Endodermal cell (in vitro differentiated cells): ENCODE data around the gene PTOV1. TPM values are rescaled to one million over a fixed set of nuclear protein-coding genes. Genes with fewer than 3 reads are reported as not detected.

Experiments used
- DNase-seq: peaks from one replicate; pipeline ENCODE4 v3.0.0-alpha.2; 2017
- H3K27ac ChIP-seq: 2 replicates; pipeline ENCODE4 v1.5.1; 2013; ENCODE audit warnings: mild to moderate bottlenecking, low read depth, low read length, moderate library complexity
- H3K27me3 ChIP-seq: 2 replicates; pipeline ENCODE4 v1.6.1; 2013; ENCODE audit warnings: mild to moderate bottlenecking, low read length, moderate library complexity; ENCODE audit not compliant: insufficient read depth, control insufficient read depth, poor library complexity, severe bottlenecking
- H3K36me3 ChIP-seq: 2 replicates; pipeline ENCODE4 v1.7.0; 2013; ENCODE audit warnings: mild to moderate bottlenecking, low read length, moderate library complexity; ENCODE audit not compliant: control insufficient read depth, insufficient read depth
- H3K4me1 ChIP-seq: one replicate; pipeline ENCODE4 v1.7.0; 2013; ENCODE audit warnings: low read length; ENCODE audit not compliant: control insufficient read depth, insufficient read depth
- H3K4me3 ChIP-seq: 2 replicates; pipeline ENCODE4 v1.5.1; 2013; ENCODE audit warnings: mild to moderate bottlenecking, low read length, moderate library complexity
- H3K9ac ChIP-seq: 2 replicates; pipeline ENCODE4 v1.6.1; 2013; ENCODE audit warnings: mild to moderate bottlenecking, low read length, moderate library complexity; ENCODE audit not compliant: poor library complexity, severe bottlenecking; ENCODE audit errors: extremely low read depth
- H3K9me3 ChIP-seq: 2 replicates; pipeline ENCODE4 v1.6.1; 2013; ENCODE audit warnings: mild to moderate bottlenecking, low read length, moderate library complexity; ENCODE audit not compliant: control insufficient read depth
- H3K27ac Mint-ChIP-seq: 2 replicates; pipeline ENCODE4 v1.8.0; 2020; ENCODE audit warnings: mixed read lengths
- H3K27me3 Mint-ChIP-seq: 2 replicates; pipeline ENCODE4 v1.8.0; 2021; ENCODE audit warnings: mild to moderate bottlenecking, mixed read lengths; ENCODE audit not compliant: insufficient read depth
- H3K36me3 Mint-ChIP-seq: 2 replicates; pipeline ENCODE4 v1.8.0; 2020; ENCODE audit warnings: low read depth, mixed read lengths
- H3K4me1 Mint-ChIP-seq: 2 replicates; pipeline ENCODE4 v1.8.0; 2020; ENCODE audit warnings: mixed read lengths
- H3K4me3 Mint-ChIP-seq: 2 replicates; pipeline ENCODE4 v1.8.0; 2020; ENCODE audit warnings: mild to moderate bottlenecking, moderate library complexity, mixed read lengths
- H3K9me3 Mint-ChIP-seq: 2 replicates; pipeline ENCODE4 v1.8.0; 2020; ENCODE audit warnings: mild to moderate bottlenecking, mixed read lengths
- CTCF ChIP-seq: fragments of 200-600 bp; sonication (generic); conservative IDR thresholded peaks from 2 replicates; pipeline ENCODE4 v1.5.0; 2021; ENCODE audit warnings: antibody characterized with exemption, mild to moderate bottlenecking
- WGBS, 2 experiments: methylation state at CpG; one replicate each; pipeline versions ENCODE4 v1.1.5 to v1.1.7; 2013; ENCODE audit warnings: missing lambda C conversion rate in 2 of 2, mixed read lengths in 1 of 2; ENCODE audit not compliant: insufficient coverage in 1 of 2, insufficient read length in 1 of 2; 5-methylcytosine and 5-hydroxymethylcytosine counted together
- microRNA-seq: library from miRNA; unstranded; fragments of <30 nt; microRNA quantifications from one replicate; pipeline ENCODE4 v1.2.0, GENCODE V29; 2020; ENCODE audit warnings: borderline microRNAs expressed
- total RNA-seq, 2 donors: library from RNA; stranded (reverse); fragmentation: NEBNext Ultra II Directional in 1 of 2; extraction: Animal tissue kit (Norgen Biotek cat#: 25700) in 1 of 2; gene quantifications; 2 replicates in 1 of 2; 3 replicates in 1 of 2; pipeline ENCODE4 v1.2.1, GENCODE V29; 2021

PTOV1 gene
- total RNA-seq, 2 donors from 2014 or later: 279 to 287 TPM

DNA sequence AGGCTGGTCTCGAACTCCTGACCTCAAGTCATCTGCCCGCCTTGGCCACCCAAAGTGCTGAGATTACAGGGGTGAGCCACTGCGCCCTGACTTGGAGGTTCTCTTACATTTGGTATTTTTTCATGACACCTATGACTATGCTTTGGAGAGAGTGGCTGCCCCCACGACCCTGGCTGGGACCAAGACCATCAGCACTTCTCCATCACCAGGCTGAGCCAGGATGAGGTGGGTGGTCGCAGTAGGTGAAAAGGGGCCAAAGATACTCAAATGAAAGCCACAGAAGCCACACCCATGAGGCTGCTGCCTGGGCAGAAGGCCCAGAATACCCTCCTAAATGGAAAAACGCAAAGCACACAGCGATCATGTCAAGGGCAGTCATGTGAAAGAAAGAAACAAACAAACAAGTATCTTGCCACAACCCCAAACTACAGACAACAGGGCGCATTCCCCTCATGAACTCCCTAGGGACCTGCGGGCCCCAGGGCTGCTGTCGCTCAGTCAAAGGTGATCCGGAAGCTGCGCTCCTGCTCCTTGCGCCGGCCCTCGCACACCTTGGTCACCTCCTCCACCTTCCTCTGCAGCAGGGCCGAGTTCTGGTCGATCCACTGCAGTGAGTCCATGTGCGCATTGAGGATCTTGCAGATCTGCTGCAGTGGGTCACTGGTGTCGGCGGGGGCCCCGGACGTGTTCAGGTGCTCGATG is 56.9 kb downstream of the PTOV1 start:
- Mint-ChIP-seq H3K36me3 (peaks cover 62% of the 10 kb centered on the region), H3K4me3 (no peak overlapping the region)

GRCh38 chr19:49908480-49909420 is 57.8 kb downstream of the PTOV1 start:
- Histone ChIP-seq H3K9me3 (no peaks in the 10 kb centered on the region), H3K27ac (no peak overlapping the region), H3K4me3 (no peak overlapping the region), H3K36me3 (peaks cover 53% of the 10 kb centered on the region), H3K9ac (no peak overlapping the region), H3K4me1 (no peaks in the 10 kb centered on the region), H3K27me3 (no peaks in the 10 kb centered on the region)
- no peaks in the 10 kb centered on the region for H3K27me3 Mint-ChIP-seq
- DNase-seq: no peak
- no peaks in the 10 kb centered on the region for H3K9me3 Mint-ChIP-seq
- no peak overlapping the region for H3K27ac Mint-ChIP-seq
- peaks cover 70% of the 10 kb centered on the region for H3K36me3 Mint-ChIP-seq
- no peak overlapping the region for H3K4me3 Mint-ChIP-seq
- H3K4me1 Mint-ChIP-seq: no peaks in the 10 kb centered on the region
- 94 to 98% methylated on average over 24 to 37 of the region's 37 CpGs for WGBS, 2 experiments
- TF ChIP-seq CTCF: no peak

More for the DNA sequence above, 56.9 kb downstream of the PTOV1 start:
- Histone ChIP-seq H3K9me3 (no peaks in the 10 kb centered on the region), H3K27ac (no peak overlapping the region), H3K9ac (no peak overlapping the region), H3K4me1 (no peaks in the 10 kb centered on the region), H3K4me3 (no peak overlapping the region), H3K27me3 (no peaks in the 10 kb centered on the region), H3K36me3 (peaks cover 45% of the 10 kb centered on the region)
- H3K4me1 Mint-ChIP-seq: no peaks in the 10 kb centered on the region
- H3K9me3 Mint-ChIP-seq: no peaks in the 10 kb centered on the region
- no peaks in the 10 kb centered on the region for H3K27me3 Mint-ChIP-seq
- WGBS, 2 experiments: 94 to 97% methylated on average over 23 of the region's 23 CpGs
- DNase-seq: no peak
- TF ChIP-seq CTCF: no peak
- H3K27ac Mint-ChIP-seq: no peak overlapping the region

DNA sequence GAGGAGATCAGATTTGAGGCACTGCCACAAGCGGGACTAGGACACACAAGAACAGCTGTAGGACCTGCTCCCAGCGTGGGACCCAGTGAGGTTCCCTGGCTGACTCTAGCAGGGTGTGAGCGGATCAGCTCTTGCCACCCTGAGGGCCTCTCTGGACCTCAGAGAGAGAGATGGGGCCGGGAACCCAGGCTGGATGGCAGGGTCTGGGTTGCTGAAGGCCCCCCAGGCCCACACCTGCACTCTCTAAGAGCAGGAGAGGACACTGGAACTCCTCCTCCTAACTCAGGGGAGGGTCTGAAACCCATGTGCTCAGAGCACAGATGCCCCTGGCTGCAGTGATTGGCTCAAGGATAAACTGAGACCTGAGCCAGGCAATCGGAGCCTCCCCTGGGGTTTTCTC is 59.2 kb downstream of the PTOV1 start:
- H3K27ac ChIP-seq: no peak overlapping the region
- H3K4me1 ChIP-seq: no peaks in the 10 kb centered on the region
- Mint-ChIP-seq H3K36me3 (peaks cover 82% of the 10 kb centered on the region), H3K4me1 (no peaks in the 10 kb centered on the region), H3K4me3 (no peak overlapping the region), H3K27ac (no peak overlapping the region), H3K9me3 (no peaks in the 10 kb centered on the region), H3K27me3 (no peaks in the 10 kb centered on the region)
- WGBS, 2 experiments: 93 to 100% methylated on average over 2 to 5 of the region's 5 CpGs
- no peak for DNase-seq
- no peak overlapping the region for H3K4me3 ChIP-seq
- H3K9me3 ChIP-seq: no peaks in the 10 kb centered on the region
- TF ChIP-seq CTCF: no peak
- no peak overlapping the region for H3K9ac ChIP-seq
- H3K27me3 ChIP-seq: no peaks in the 10 kb centered on the region
- peaks cover 64% of the 10 kb centered on the region for H3K36me3 ChIP-seq

Small RNAs within 50 kb of the gene (microRNA-seq; reads per million reads assigned to microRNA genes)
- gene MIR4749: 0.89 reads per million
- not detected for gene MIR4750
- not detected for gene MIR6800

Other genes with a start within 250 kb of the PTOV1 start
- gene RRAS, start 211.0 kb upstream of the PTOV1 start, total RNA-seq: 1 to 10 TPM; 5.8 to 7.3 TPM
- 10 to 100 TPM; 84.8 to 94.5 TPM for gene SCAF1, start 208.9 kb upstream of the PTOV1 start, total RNA-seq
- 100 to 1,000 TPM; 127 to 128 TPM for gene IRF3, start 185.3 kb upstream of the PTOV1 start, total RNA-seq
- 100 to 1,000 TPM in 1 of 2 donors, 10 to 100 TPM in 1; 91.8 to 101 TPM for gene BCL2L12, start 185.2 kb upstream of the PTOV1 start, total RNA-seq
- 100 to 1,000 TPM; 343 to 362 TPM for gene PRMT1, start 173.9 kb upstream of the PTOV1 start, total RNA-seq
- 1 to 10 TPM; 4.6 to 7.7 TPM for gene ADM5, start 161.6 kb upstream of the PTOV1 start, total RNA-seq
- gene CPT1C, start 160.0 kb upstream of the PTOV1 start, total RNA-seq: 10 to 100 TPM; 41.4 to 59.7 TPM
- under 1 TPM in 1 of 2 donors, not detected in 1; 0.31 TPM for gene TSKS, start 87.9 kb upstream of the PTOV1 start, total RNA-seq
- gene AP2A1, start 84.2 kb upstream of the PTOV1 start, total RNA-seq: 100 to 1,000 TPM; 100 to 110 TPM
- gene FUZ, start 37.9 kb upstream of the PTOV1 start, total RNA-seq: 10 to 100 TPM; 26.1 to 41.2 TPM
- 10 to 100 TPM; 89.1 to 90.0 TPM for gene MED25, start 32.9 kb upstream of the PTOV1 start, total RNA-seq
- gene PNKP, start 16.4 kb downstream of the PTOV1 start, total RNA-seq: 100 to 1,000 TPM; 161 to 163 TPM
- gene AKT1S1, start 26.2 kb downstream of the PTOV1 start, total RNA-seq: 10 to 100 TPM; 41.3 to 47.0 TPM
- gene TBC1D17, start 26.5 kb downstream of the PTOV1 start, total RNA-seq: 10 to 100 TPM; 40.7 to 47.3 TPM
- gene IL4I1, start 45.7 kb downstream of the PTOV1 start, total RNA-seq: under 1 TPM in 1 of 2 donors, not detected in 1; 0.97 TPM
- 10 to 100 TPM in 1 of 2 donors, 1 to 10 TPM in 1; 7.4 to 12.0 TPM for gene ATF5, start 78.0 kb downstream of the PTOV1 start, total RNA-seq
- gene NUP62, start 78.3 kb downstream of the PTOV1 start, total RNA-seq: 10 to 100 TPM; 84.9 to 96.4 TPM
- gene SIGLEC11, start 110.0 kb downstream of the PTOV1 start, total RNA-seq: not detected
- 10 to 100 TPM; 43.5 to 48.9 TPM for gene VRK3, start 174.2 kb downstream of the PTOV1 start, total RNA-seq
- gene ZNF473, start 174.8 kb downstream of the PTOV1 start, total RNA-seq: 10 to 100 TPM in 1 of 2 donors, 1 to 10 TPM in 1; 9.5 to 12.0 TPM